Measurements from ENCODE around the gene MBTPS1.

DNA sequence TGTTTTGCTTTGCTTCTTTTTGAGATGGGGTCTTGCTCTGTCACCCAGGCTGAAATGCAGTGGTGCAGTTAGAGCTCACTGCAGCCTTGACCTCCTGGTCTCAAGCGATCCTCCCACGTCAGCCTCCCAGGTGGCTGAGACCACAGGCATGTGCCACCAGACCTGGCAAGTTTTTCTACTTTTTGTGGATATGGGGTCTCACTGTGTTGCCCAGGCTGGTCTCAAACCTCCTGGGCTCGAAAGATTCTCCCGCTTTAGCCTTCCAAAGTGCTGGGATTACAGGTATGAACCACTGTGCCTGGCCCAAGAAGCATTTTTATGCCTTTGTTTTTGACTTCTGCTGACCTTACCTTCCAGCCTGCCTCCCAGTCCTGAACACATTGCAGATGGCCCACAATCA lies 38.5 kb upstream of the MBTPS1 start:
- TF ChIP-seq, protein P1, sequence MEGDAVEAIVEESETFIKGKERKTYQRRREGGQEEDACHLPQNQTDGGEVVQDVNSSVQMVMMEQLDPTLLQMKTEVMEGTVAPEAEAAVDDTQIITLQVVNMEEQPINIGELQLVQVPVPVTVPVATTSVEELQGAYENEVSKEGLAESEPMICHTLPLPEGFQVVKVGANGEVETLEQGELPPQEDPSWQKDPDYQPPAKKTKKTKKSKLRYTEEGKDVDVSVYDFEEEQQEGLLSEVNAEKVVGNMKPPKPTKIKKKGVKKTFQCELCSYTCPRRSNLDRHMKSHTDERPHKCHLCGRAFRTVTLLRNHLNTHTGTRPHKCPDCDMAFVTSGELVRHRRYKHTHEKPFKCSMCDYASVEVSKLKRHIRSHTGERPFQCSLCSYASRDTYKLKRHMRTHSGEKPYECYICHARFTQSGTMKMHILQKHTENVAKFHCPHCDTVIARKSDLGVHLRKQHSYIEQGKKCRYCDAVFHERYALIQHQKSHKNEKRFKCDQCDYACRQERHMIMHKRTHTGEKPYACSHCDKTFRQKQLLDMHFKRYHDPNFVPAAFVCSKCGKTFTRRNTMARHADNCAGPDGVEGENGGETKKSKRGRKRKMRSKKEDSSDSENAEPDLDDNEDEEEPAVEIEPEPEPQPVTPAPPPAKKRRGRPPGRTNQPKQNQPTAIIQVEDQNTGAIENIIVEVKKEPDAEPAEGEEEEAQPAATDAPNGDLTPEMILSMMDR (conservative IDR thresholded peaks at IDR 0.05; ENCODE audit: low read depth, low read length), result no peak
- TF ChIP-seq EZH2 (IDR thresholded peaks at IDR 0.05; ENCODE audit: low read length, unreplicated experiment), result no peak
